KOPT-K1 (cell line): ENCODE data around the gene ABLIM1.

Experiments used
- H3K27ac ChIP-seq: fragments of 200-600 bp; sonication (generic); 2 replicates; pipeline ENCODE4 v1.5.1; 2016; ENCODE audit warnings: antibody characterized with exemption, mild to moderate bottlenecking, low read depth, low read length; ENCODE audit not compliant: poor library complexity, severe bottlenecking
- H3K36me3 ChIP-seq: fragments of 200-600 bp; sonication (generic); 2 replicates; pipeline ENCODE4 v1.5.1; 2017; ENCODE audit warnings: antibody characterized with exemption, mild to moderate bottlenecking, low read length, moderate library complexity; ENCODE audit not compliant: insufficient read depth
- H3K9me3 ChIP-seq: fragments of 200-600 bp; sonication (generic); 2 replicates; pipeline ENCODE4 v1.5.1; 2017; ENCODE audit warnings: antibody characterized with exemption, low read length, mild to moderate bottlenecking; ENCODE audit not compliant: insufficient read depth, poor library complexity, severe bottlenecking

Gene ABLIM1

DNA sequence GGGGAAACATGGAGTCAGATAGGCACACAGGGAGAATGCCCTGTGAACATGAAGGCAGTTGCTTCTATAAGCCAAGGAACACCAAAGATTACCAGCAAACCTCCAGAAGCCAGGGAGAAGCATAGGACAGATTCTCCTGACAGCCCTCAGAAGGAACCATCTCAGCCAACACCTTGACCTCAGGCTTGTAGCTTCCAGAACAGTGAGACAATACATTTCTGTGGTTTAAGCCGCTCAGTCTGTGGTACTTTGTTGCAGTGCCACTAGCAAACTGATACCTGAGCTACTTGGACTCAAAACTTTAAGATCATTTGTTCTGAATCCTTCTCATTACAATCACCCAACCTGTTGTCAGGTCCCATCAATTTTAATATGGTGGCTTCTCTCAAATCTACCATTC, 31.2 kb downstream of the ABLIM1 start:
- Histone ChIP-seq H3K27ac (no peak overlapping the region), H3K36me3 (no peaks in the 10 kb centered on the region), H3K9me3 (peaks cover 9% of the 10 kb centered on the region)

DNA sequence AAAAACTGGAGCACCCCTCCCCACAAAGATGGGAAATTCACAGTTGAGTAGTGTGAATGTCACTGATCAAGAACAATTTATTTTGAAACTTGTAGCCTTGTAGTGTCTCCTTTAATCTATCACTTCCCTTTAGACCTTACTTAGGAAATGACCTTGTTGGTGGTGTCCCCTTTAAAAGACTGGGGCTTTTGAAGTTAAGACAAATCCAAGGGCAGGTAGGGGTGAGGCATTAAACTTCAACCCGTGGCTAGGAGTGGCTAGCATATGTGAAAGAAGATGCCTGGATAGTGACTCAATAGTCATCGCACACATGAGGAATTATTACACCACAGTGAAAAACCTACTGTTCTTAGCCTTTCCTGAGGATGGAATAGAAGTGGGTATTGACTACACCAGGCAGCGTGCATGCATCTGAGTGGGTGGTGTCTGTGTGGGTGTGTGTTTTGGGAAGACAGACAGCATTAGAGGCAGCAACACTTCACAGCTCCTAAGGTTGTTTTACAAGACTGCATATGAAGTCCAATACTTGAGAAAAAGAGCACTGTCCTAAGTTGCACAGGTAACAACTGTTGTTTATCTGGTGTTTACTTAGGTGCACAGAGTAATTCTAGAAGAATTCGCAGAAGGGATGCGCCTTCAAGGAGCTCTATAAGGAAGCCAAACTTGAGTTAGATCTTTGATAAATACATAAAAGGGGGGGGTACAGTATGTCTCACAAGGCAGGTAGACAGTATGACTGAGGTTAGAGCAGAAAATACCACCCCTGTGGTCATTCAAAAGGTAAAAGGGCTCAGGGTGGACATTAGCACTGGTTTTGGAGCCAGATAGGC, 32.9 kb downstream of the ABLIM1 start:
- H3K36me3 ChIP-seq = no peaks in the 10 kb centered on the region
- H3K27ac ChIP-seq = no peak overlapping the region
- peaks cover 9% of the 10 kb centered on the region for H3K9me3 ChIP-seq

DNA sequence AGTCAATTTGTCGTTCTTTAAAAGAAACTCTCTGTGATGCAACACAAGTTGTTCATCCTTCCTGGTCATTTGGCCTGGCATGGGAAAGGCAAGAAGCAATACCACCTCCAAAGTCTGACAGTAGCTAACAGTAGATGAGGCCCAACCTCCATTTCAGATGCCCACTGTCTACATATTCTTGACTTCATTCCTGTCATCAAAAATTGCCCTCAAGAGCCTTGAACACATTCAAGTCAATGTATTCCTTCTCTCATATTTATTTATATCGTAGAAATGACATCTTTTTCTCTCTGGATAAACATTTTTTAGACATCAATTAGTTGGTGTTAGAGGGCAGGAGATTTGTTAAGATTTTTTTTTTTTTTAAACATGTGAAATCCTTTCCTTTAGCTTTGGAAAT, 33.7 kb downstream of the ABLIM1 start:
- Histone ChIP-seq H3K27ac (no peak overlapping the region), H3K9me3 (peaks cover 9% of the 10 kb centered on the region), H3K36me3 (no peaks in the 10 kb centered on the region)

DNA sequence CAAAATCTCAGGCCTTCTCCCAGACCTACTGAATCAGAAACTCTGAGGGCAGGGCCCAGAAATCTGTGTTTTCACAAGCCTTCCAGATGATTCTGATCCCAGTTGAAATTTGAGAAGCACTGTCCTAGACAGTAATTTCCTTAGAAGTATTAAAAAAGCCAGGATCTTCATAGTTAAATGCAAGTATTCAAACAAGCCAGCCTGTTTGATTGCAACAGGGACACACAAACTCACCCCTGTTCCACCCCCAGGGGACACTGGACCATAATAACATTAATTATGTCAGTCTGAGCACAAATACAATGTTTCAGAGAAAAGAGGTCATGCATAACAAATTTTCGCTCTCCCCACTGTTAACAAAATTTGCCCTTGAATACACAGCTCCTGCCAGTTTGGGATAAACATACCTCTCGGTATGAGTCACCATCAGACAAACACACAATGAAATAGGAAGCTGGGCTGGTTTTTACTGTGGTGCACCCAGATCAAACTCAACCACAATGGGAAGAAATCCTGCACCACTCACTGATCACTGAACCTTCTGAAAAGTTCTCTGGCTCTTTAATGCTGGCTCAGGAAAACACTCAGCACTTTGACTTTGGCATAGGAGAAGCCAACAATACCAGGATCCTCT, 34.3 kb downstream of the ABLIM1 start:
- Histone ChIP-seq H3K36me3 (no peaks in the 10 kb centered on the region), H3K9me3 (peaks cover 9% of the 10 kb centered on the region), H3K27ac (no peak overlapping the region)

DNA sequence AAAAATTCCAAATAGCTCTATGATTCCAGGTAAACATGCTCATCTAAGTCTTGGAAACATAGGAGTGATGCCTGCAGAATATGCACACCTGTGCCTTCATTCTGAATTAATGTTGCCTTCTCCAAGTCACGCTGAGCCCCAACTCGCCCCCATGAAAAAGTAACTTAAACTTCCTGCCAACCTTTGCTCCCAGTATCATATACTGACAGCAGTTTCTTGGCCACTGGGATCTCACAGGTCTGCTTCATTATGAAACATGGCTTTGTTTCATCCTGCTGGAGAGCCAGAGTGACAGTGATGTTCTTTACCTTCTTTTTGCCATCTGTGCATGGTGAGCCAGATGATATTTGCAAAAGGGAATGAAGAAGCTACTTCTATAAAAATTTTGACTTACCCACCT, 34.9 kb downstream of the ABLIM1 start:
- Histone ChIP-seq H3K27ac (no peak overlapping the region), H3K36me3 (no peaks in the 10 kb centered on the region), H3K9me3 (peaks cover 9% of the 10 kb centered on the region)

DNA sequence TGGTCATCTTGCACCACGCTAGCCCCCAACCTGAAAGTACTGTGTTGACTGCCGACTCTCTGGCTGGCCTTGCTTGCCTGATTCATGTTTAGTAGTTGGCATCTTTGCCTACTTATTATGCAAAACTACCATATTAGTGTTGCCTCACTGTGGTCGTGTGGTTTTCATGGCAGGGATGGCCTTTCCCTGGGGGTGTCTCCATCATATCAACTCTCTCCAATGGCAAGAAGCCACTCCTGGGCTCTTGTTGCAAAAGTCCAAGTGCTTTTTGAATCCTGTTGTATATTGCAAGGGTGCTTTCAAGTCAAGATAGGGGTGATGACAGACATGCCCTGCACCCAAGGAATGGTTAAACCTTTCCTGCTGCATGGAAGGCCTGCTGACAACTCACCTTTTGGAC, 39.4 kb downstream of the ABLIM1 start:
- Histone ChIP-seq H3K9me3 (no peaks in the 10 kb centered on the region), H3K36me3 (no peaks in the 10 kb centered on the region), H3K27ac (no peak overlapping the region)

DNA sequence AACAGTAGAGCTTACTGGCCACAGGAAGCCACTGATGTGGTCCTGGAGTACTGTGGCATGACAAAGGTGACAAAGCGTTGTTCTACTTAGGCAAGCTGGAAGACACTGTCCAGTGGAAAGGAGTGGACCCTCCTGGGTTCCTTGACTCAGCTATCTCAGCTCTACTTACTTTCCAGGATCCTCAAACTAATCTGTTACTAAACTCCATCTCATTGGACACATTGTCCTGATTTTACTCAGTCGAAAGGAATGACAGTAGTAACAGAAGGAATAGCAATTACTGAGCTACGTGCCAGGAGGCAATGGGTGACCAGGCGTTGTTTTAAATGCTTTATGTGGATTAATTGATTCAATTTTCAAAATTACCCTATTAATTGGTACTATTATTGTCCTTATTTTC, 41.6 kb downstream of the ABLIM1 start:
- H3K27ac ChIP-seq = no peak overlapping the region
- no peaks in the 10 kb centered on the region for H3K36me3 ChIP-seq
- no peaks in the 10 kb centered on the region for H3K9me3 ChIP-seq

DNA sequence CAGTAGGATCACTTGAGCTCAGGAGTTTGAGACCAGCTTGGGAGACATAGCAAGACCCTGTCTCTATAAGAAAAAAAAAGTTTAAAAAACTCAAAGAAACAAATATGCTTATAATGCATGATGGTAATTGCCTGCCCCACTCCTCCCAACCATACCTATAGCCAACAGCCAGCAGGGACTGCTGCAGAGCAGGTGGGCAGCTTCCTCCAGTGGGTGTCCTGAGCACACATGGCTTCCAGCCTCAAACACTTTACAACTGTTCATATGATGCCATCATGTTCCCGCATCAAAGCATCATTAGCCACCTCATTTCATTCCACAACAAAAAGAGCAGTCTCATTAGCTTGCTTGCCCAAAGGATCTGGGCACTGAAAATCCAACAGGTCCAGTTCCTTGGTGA, 42.0 kb downstream of the ABLIM1 start:
- Histone ChIP-seq H3K27ac (no peak overlapping the region), H3K9me3 (no peaks in the 10 kb centered on the region), H3K36me3 (no peaks in the 10 kb centered on the region)

DNA sequence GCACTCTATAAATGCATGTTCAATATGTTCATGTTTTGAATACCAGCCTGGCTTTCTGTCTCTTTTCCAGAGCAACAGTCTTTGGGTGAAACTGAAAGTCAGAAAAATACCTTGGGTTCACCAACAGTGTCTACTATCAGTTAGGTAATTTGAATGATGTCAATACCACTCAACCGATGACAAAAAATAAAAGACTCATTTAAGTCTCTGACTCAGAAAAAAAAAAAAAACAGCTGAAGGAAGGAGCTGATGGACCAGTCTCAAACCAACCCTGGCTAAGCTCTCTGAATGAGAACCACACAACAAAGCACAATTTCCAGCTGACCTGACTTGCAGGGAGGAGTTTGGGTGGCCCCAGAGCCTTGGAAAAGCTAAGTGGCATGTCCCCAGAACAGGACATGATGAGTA, 42.5 kb downstream of the ABLIM1 start:
- Histone ChIP-seq H3K27ac (no peak overlapping the region), H3K36me3 (no peaks in the 10 kb centered on the region), H3K9me3 (no peaks in the 10 kb centered on the region)

DNA sequence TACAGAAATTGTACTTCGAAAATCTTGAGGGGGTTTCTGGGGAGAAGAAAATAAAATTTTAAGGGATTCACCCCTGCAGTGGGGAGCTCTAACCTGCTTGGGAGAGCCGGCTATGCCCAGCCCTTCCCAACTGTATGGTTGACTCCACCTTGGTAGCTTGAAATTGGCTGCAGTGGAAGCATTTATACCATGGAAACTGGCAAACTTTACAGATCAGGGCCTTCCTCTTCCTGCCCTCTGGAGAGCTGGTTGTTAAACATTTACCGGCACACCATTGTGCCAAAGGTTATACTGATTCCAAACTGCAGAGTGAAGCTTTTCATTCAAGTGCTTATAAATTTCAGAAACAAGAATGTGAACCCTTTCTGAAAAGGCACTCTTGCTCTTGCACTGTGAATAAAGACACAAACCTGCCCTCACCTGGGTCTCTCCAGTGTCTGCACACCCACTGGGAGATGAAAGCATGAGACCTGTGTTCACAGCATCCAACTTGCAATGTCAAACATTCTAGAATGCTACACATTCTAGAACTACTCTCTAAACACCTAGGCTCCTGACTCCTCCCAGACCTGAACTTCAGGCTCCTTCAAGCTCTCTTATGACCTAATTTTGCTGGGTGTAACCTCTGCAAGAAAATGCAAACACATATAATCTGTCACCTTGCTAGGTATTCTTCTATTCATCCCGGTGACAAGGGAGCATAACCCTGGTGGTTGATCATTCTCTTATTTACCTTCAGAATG, 44.7 kb downstream of the ABLIM1 start:
- Histone ChIP-seq H3K36me3 (no peaks in the 10 kb centered on the region), H3K27ac (no peak overlapping the region), H3K9me3 (no peaks in the 10 kb centered on the region)

DNA sequence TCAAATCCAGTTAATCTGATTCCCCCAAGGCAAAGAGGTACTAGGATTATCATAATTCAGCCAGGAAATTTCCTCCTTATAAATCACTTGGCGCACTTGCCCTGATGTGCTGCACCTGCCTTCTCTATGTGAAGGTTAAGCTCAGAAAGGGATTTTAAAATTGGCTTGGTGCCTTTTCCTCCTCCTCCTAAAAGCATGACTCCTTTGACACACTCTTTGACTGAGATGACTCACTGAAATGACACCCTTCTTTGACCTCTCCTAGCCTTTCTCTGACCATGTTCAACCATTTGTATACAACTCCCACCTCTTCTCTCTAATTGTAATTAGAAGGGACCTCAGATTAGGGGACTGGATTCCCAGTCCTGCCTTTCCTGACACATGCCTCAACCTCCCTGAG, 46.5 kb downstream of the ABLIM1 start:
- H3K27ac ChIP-seq = no peak overlapping the region
- no peaks in the 10 kb centered on the region for H3K36me3 ChIP-seq
- H3K9me3 ChIP-seq = no peaks in the 10 kb centered on the region

DNA sequence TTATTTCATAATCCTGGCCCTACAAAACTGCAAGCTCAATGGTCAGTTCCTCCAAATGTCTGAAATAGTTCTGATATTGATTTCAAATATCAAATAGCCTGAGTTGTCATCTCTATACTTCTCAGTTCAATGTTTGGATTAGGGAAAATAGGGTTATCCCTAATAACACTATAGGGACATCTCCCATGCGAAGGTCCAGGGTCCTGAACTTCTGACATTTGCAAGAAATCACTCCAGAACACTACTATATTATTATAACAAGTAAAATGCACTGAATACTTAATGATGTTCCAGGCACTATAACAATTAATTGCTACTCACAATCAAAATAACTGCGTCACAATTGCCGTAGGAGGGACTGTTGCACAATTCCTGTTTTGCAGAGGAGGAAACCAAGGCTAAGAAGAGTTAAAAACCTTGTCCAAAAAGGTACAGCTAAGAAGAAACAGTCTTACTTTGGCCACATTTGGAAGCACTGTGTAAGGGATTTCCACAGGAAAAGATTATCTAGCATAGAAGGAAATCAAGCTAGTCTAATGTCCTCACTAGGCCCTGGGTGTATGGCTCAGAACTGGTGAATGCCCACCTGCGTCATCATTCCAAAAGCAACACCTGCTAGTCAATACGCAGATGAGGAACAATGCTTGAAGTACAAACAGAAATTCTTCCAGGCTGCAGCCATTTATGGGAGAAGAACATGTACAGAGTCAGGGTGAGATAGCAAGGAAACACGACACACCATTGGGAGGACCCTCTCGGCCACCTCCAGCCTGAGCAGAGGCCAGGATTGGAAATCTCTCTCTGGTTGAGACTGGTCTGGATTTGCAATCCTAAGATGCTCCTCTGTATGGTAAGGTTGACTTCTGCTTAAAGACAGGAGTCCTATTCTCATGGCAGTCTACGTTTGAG, 48.3 kb downstream of the ABLIM1 start:
- H3K36me3 ChIP-seq = no peaks in the 10 kb centered on the region
- no peaks in the 10 kb centered on the region for H3K9me3 ChIP-seq
- no peak overlapping the region for H3K27ac ChIP-seq

DNA sequence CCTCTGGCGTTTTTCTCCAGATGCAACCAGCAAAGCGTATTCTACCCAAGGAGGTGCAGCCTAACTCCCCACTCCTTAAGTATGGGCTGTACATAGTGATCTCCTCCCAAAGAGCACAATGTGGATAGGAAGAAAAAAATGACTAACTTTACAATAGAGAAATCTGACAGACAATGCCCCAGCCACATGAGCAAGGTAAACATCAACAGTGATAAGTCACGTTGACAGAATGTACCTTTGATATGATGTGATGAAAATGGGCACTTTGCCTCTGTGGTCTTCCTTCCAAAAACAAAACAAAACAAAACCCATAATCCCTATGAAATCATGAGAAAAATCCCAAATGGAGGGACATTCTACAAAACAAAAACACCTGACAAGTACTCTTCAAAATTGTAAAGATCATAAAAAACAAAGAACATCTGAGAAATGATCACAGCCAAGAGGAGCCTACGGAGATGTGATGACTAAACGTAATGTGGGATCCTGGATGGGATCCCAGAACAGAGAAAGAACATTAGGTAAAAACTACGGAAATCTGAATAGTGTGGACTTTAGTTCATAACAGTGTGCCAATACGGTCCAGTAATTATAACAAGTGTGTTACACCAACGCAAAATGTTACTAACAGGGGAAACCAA, 50.6 kb downstream of the ABLIM1 start:
- no peaks in the 10 kb centered on the region for H3K36me3 ChIP-seq
- no peak overlapping the region for H3K27ac ChIP-seq
- H3K9me3 ChIP-seq = no peaks in the 10 kb centered on the region

DNA sequence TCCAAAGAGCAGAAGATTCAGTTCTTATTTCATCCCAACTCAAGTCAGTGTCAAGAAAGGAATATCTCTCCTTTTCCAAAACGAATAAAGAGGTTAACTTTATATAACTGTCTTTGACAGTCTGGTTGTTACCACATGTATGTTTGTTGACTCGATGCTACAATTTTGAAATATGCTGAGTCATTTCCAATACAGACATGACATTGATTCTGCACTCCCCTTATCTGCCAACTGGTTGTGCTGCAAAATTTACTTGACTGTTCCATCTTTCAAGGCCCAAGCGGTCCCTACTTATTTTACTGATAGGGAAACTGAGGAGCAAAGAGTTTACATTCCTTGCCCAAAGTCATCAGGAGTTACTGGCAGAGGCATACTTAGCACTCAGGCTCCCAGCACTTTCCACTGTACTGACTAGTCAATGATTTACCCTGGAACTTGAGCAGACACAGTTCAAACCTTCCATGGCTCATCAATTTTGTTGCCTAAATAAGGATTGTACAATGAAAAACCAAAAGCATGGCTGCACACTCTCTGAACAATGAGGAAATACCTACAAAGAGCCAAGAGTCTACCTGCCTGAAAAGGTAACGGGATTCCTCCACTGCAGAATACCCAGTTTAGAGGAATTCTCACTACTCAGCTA, 52.8 kb downstream of the ABLIM1 start:
- Histone ChIP-seq H3K9me3 (no peaks in the 10 kb centered on the region), H3K36me3 (no peaks in the 10 kb centered on the region), H3K27ac (no peak overlapping the region)
